Esophagus squamous epithelium (tissue), 4 donors: Measurements from ENCODE around the gene REL.

Experiments used
- POLR2A ChIP-seq, 4 donors: fragments of 450-650 bp; IDR thresholded peaks; one replicate each; pipeline ENCODE4 v1.6.1; 2017; ENCODE audit warnings: antibody characterized with exemption in 4 of 4, mild to moderate bottlenecking in 4 of 4, moderate library complexity in 3 of 4
- TF ChIP-seq, protein P1 (sequence below), 6 experiments: fragments of 450-650 bp in 4 of 6; fragments of 200-600 bp in 2 of 6; sonication (generic) in 2 of 6; IDR thresholded peaks; one replicate each; pipeline ENCODE4 v1.5.1; 2016 to 2019; ENCODE audit warnings: antibody characterized with exemption in 6 of 6, mild to moderate bottlenecking in 4 of 6, moderate library complexity in 4 of 6

DNA sequence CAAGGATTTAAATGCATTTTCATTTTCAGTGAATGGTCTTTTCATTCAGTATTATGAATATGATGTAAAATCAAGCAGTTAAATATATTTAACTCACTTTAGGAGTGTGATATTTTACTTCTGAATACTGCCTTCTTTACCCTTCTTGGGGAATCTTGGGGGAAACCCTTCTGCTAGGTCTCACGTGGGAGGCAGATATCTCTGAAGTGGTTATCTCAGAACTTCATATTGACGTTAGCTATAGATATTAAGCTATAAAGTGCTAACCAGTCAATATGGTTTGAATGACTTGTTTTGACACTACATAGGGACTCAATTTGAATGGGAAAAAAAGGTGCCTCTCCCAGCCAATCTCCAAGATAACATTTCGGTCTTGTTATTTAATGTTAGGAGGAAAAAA is 9.8 kb downstream of the REL start:
- TF ChIP-seq, protein P1, sequence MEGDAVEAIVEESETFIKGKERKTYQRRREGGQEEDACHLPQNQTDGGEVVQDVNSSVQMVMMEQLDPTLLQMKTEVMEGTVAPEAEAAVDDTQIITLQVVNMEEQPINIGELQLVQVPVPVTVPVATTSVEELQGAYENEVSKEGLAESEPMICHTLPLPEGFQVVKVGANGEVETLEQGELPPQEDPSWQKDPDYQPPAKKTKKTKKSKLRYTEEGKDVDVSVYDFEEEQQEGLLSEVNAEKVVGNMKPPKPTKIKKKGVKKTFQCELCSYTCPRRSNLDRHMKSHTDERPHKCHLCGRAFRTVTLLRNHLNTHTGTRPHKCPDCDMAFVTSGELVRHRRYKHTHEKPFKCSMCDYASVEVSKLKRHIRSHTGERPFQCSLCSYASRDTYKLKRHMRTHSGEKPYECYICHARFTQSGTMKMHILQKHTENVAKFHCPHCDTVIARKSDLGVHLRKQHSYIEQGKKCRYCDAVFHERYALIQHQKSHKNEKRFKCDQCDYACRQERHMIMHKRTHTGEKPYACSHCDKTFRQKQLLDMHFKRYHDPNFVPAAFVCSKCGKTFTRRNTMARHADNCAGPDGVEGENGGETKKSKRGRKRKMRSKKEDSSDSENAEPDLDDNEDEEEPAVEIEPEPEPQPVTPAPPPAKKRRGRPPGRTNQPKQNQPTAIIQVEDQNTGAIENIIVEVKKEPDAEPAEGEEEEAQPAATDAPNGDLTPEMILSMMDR (IDR thresholded peaks at IDR 0.05) = no peak
- TF ChIP-seq POLR2A (IDR thresholded peaks at IDR 0.05) = no peak
